IMR-90 (cell line): ENCODE measurements around the gene TCF7. TPM values are rescaled to one million over a fixed set of nuclear protein-coding genes. Genes with fewer than 3 reads are reported as not detected.

ENCODE experiments used
- ATAC-seq: fragments of 200-7000 bp; cut with Tn5 transposase; 2 replicates; pipeline ENCODE4 v1.9.1; 2020; ENCODE audit warnings: low read depth, mild to moderate bottlenecking, moderate library complexity
- BruUV-seq: library from RNA; stranded (reverse); fragments of 400-500 nt; replicated peaks from 2 replicates; lab custom pipeline; 2021; lab: Mats Ljungman, UMichigan
- CTCF ChIA-PET: fragments of 300-600 bp; formaldehyde crosslinking; extraction: SDS; loops from one replicate; lab custom pipeline; 2021; ENCODE audit warnings: antibody characterized with exemption; lab: Yijun Ruan, JAX
- POLR2A ChIA-PET: fragments of 300-600 bp; sonication (Branson Sonifier 250); formaldehyde crosslinking; loops from one replicate; lab custom pipeline; 2022; ENCODE audit warnings: antibody characterized with exemption; ENCODE audit not compliant: unreplicated experiment; lab: Charles Lee
- DNase-seq: peaks from one replicate; pipeline ENCODE4 v3.0.0; 2013
- H2AFZ ChIP-seq: replicated peaks from 2 replicates; pipeline ENCODE3; 2013; ENCODE audit warnings: low read length, mild to moderate bottlenecking; ENCODE audit not compliant: poor library complexity
- H2AK5ac ChIP-seq: 2 replicates; pipeline ENCODE4 v1.6.1; 2013; ENCODE audit warnings: low read depth, low read length, inconsistent platforms
- H2AK9ac ChIP-seq: replicated peaks from 2 replicates; pipeline ENCODE3; 2013; ENCODE audit warnings: mild to moderate bottlenecking, low read depth, low read length, moderate library complexity; ENCODE audit not compliant: poor library complexity
- H2BK120ac ChIP-seq: 2 replicates; pipeline ENCODE4 v1.6.1; 2013; ENCODE audit warnings: low read depth, low read length, inconsistent platforms
- H2BK15ac ChIP-seq: 3 replicates; pipeline ENCODE4 v1.6.1; 2013; ENCODE audit warnings: low read depth, low read length, inconsistent platforms
- H2BK20ac ChIP-seq: 2 replicates; pipeline ENCODE4 v1.6.1; 2013; ENCODE audit warnings: low read depth, mild to moderate bottlenecking, inconsistent platforms, low read length, moderate library complexity
- H2BK5ac ChIP-seq: 2 replicates; pipeline ENCODE4 v1.6.1; 2013; ENCODE audit warnings: mild to moderate bottlenecking, low read depth, low read length, inconsistent platforms; ENCODE audit not compliant: poor library complexity, severe bottlenecking
- H3K14ac ChIP-seq: replicated peaks from 2 replicates; pipeline ENCODE4 v1.6.1; 2013; ENCODE audit warnings: low read depth, low read length, inconsistent platforms
- H3K18ac ChIP-seq: 2 replicates; pipeline ENCODE4 v1.6.1; 2013; ENCODE audit warnings: low read depth, low read length, control low read depth
- H3K23ac ChIP-seq: 2 replicates; pipeline ENCODE4 v1.6.1; 2013; ENCODE audit warnings: low read depth, low read length, inconsistent platforms
- H3K27ac ChIP-seq: 2 replicates; pipeline ENCODE4 v1.5.1; 2013; ENCODE audit warnings: mild to moderate bottlenecking, control low read depth, low read length; ENCODE audit not compliant: insufficient read depth
- H3K27me3 ChIP-seq: 2 replicates; pipeline ENCODE4 v1.6.1; 2013; ENCODE audit warnings: low read length; ENCODE audit not compliant: control insufficient read depth, insufficient read depth
- H3K36me3 ChIP-seq: 2 replicates; pipeline ENCODE4 v1.6.1; 2013; ENCODE audit warnings: low read length, mixed read lengths; ENCODE audit not compliant: control insufficient read depth, insufficient read depth
- H3K4ac ChIP-seq: 2 replicates; pipeline ENCODE4 v1.6.1; 2013; ENCODE audit warnings: low read depth, low read length, inconsistent platforms
- H3K4me1 ChIP-seq: 2 replicates; pipeline ENCODE4 v1.6.1; 2013; ENCODE audit warnings: low read length, mixed read lengths; ENCODE audit not compliant: control insufficient read depth, insufficient read depth
- H3K4me2 ChIP-seq: 2 replicates; pipeline ENCODE4 v1.6.1; 2013; ENCODE audit warnings: low read depth, mild to moderate bottlenecking, control low read depth, low read length, moderate library complexity
- H3K4me3 ChIP-seq: 2 replicates; pipeline ENCODE4 v1.5.1; 2013; ENCODE audit warnings: low read depth, mild to moderate bottlenecking, control low read depth, low read length, moderate library complexity; ENCODE audit not compliant: insufficient read depth
- H3K56ac ChIP-seq: 2 replicates; pipeline ENCODE4 v1.6.1; 2013; ENCODE audit warnings: low read length, inconsistent platforms; ENCODE audit not compliant: insufficient read depth; ENCODE audit errors: extremely low read depth
- H3K79me1 ChIP-seq, 2 experiments: 2 replicates each; pipeline ENCODE4 v1.6.1; 2013; ENCODE audit warnings: low read length in 2 of 2, inconsistent platforms in 1 of 2, low read depth in 1 of 2
- H3K9ac ChIP-seq: 2 replicates; pipeline ENCODE4 v1.6.1; 2013; ENCODE audit warnings: low read depth, low read length, control low read depth
- H3K9me1 ChIP-seq: 2 replicates; pipeline ENCODE4 v1.6.1; 2013; ENCODE audit warnings: low read length, inconsistent platforms; ENCODE audit not compliant: insufficient read depth
- H3K9me3 ChIP-seq: 2 replicates; pipeline ENCODE4 v1.6.1; 2013; ENCODE audit warnings: low read length; ENCODE audit not compliant: control insufficient read depth, insufficient read depth
- H4K20me1 ChIP-seq: 2 replicates; pipeline ENCODE4 v1.6.1; 2013; ENCODE audit warnings: low read length, inconsistent platforms; ENCODE audit not compliant: insufficient read depth
- H4K5ac ChIP-seq: 2 replicates; pipeline ENCODE4 v1.6.1; 2013; ENCODE audit warnings: mild to moderate bottlenecking, low read depth, low read length, control low read depth
- H4K8ac ChIP-seq, 2 experiments: 2 replicates each; pipeline ENCODE4 v1.6.1; 2013; ENCODE audit warnings: low read depth in 2 of 2, low read length in 2 of 2, control low read depth in 1 of 2, inconsistent platforms in 1 of 2
- H4K91ac ChIP-seq: 2 replicates; pipeline ENCODE4 v1.6.1; 2013; ENCODE audit warnings: low read depth, low read length, inconsistent platforms; ENCODE audit not compliant: insufficient read depth
- BHLHE40 ChIP-seq: fragments of 150-350 bp; IDR thresholded peaks from 2 replicates; pipeline ENCODE4 v1.6.1; 2016; ENCODE audit warnings: mild to moderate bottlenecking, low read depth, low read length
- CEBPB ChIP-seq: IDR thresholded peaks from 2 replicates; pipeline ENCODE4 v1.6.1; 2012; ENCODE audit warnings: low read depth, low read length, improper control_type of control experiment
- CHD1 ChIP-seq: IDR thresholded peaks from 2 replicates; pipeline ENCODE4 v1.6.1; 2012; ENCODE audit warnings: low read depth, low read length, improper control_type of control experiment
- CTCF ChIP-seq: conservative IDR thresholded peaks from 2 replicates; pipeline ENCODE4 v1.5.1; 2012; ENCODE audit warnings: mild to moderate bottlenecking, low read depth, low read length, improper control_type of control experiment
- ELK1 ChIP-seq: fragments of 150-350 bp; IDR thresholded peaks from 2 replicates; pipeline ENCODE4 v1.6.1; 2016; ENCODE audit warnings: low read depth, mild to moderate bottlenecking, low read length, moderate library complexity, borderline replicate concordance
- FOS ChIP-seq: fragments of 150-350 bp; IDR thresholded peaks from 2 replicates; pipeline ENCODE4 v1.6.1; 2016; ENCODE audit warnings: low read depth, low read length
- MAFK ChIP-seq: IDR thresholded peaks from 2 replicates; pipeline ENCODE4 v1.6.1; 2012; ENCODE audit warnings: low read depth, low read length, improper control_type of control experiment
- MAZ ChIP-seq: IDR thresholded peaks from 2 replicates; pipeline ENCODE4 v1.6.1; 2012; ENCODE audit warnings: low read depth, mild to moderate bottlenecking, low read length, improper control_type of control experiment, moderate library complexity, borderline replicate concordance
- MXI1 ChIP-seq: IDR thresholded peaks from 2 replicates; pipeline ENCODE4 v1.6.1; 2012; ENCODE audit warnings: low read depth, mild to moderate bottlenecking, low read length, moderate library complexity, borderline replicate concordance
- NFE2L2 ChIP-seq: fragments of 150-350 bp; IDR thresholded peaks from 2 replicates; pipeline ENCODE4 v1.6.1; 2016; ENCODE audit warnings: low read depth, mild to moderate bottlenecking, low read length
- POLR2A ChIP-seq: IDR thresholded peaks from 2 replicates; pipeline ENCODE4 v1.6.1; 2012; ENCODE audit warnings: mild to moderate bottlenecking, low read depth, low read length
- RAD21 ChIP-seq: IDR thresholded peaks from 2 replicates; pipeline ENCODE4 v1.6.1; 2012; ENCODE audit warnings: low read length, improper control_type of control experiment
- RCOR1 ChIP-seq: IDR thresholded peaks from 2 replicates; pipeline ENCODE4 v1.6.1; 2012; ENCODE audit warnings: mild to moderate bottlenecking, low read length, improper control_type of control experiment; ENCODE audit not compliant: insufficient replicate concordance
- RFX5 ChIP-seq: IDR thresholded peaks from 2 replicates; pipeline ENCODE4 v1.8.0; 2012; ENCODE audit warnings: low read depth, mild to moderate bottlenecking, low read length, moderate library complexity
- SMC3 ChIP-seq: fragments of 150-350 bp; IDR thresholded peaks from 2 replicates; pipeline ENCODE4 v1.6.1; 2016; ENCODE audit warnings: low read depth, mild to moderate bottlenecking, antibody characterized with exemption, low read length, moderate library complexity
- USF2 ChIP-seq: fragments of 150-350 bp; IDR thresholded peaks from 2 replicates; pipeline ENCODE4 v1.6.1; 2017; ENCODE audit warnings: mild to moderate bottlenecking, antibody characterized with exemption, low read length, low read depth
- WGBS, 2 experiments: methylation state at CpG; one replicate each; pipeline versions ENCODE4 v1.1.5 to v1.1.7; 2013; ENCODE audit warnings: missing lambda C conversion rate in 2 of 2; ENCODE audit not compliant: insufficient read length in 1 of 2; ENCODE audit errors: extremely low coverage in 2 of 2; 5-methylcytosine and 5-hydroxymethylcytosine counted together
- dilution Hi-C: fragments of 300-500 bp; cut with HindIII; formaldehyde crosslinking; loops from one replicate; pipeline ENCODE4 v1.14.3; 2018; ENCODE audit warnings: low sequenced_read_pairs; ENCODE audit not compliant: unreplicated experiment
- in situ Hi-C: fragments of 300-500 bp; cut with MboI; formaldehyde crosslinking; loops from 3 replicates; pipeline ENCODE4 v1.14.3; 2019; ENCODE audit warnings: low sequenced_read_pairs, inconsistent platforms, mixed read lengths
- intact Hi-C: fragments of 100-400 bp; cut with micrococcal nuclease; formaldehyde crosslinking; loops from 2 replicates; pipeline ENCODE4 v1.10.0; 2022
- polyA plus RNA-seq, 3 experiments: library from polyadenylated mRNA; depleted of rRNA; stranded (reverse); fragments of >200 nt; gene quantifications; 2 replicates each; pipeline ENCODE4 v1.2.3, GENCODE V29; 2012; ENCODE audit warnings: low replicate concordance in 1 of 3
- total RNA-seq: library from RNA; depleted of rRNA; stranded (reverse); fragments of >200 nt; gene quantifications from 2 replicates; pipeline ENCODE4 v1.2.3, GENCODE V29; 2012

The TCF7 gene
- total and polyA plus RNA-seq, 2 of the 4 experiments (the other 2 are of a cell fraction) = 1.3 to 3.4 TPM

GRCh38 chr5:134188092-134188491 is 73.6 kb downstream of the TCF7 start:
- Histone ChIP-seq H3K56ac (no peak overlapping the region), H3K23ac (no peak overlapping the region), H2AFZ (no peak overlapping the region), H3K9ac (no peak overlapping the region), H4K5ac (no peak overlapping the region), H2BK120ac (no peak overlapping the region), H3K27me3 (no peaks in the 10 kb centered on the region), H3K18ac (no peak overlapping the region), H3K4me3 (no peak overlapping the region), H4K91ac (no peak overlapping the region), H2BK15ac (no peak overlapping the region), H3K36me3 (no peaks in the 10 kb centered on the region), H2AK5ac (no peak overlapping the region), H3K9me3 (no peaks in the 10 kb centered on the region), H3K4me2 (no peak overlapping the region), H3K27ac (no peak overlapping the region), H4K8ac (no peak overlapping the region), H3K14ac (no peak overlapping the region), H3K4ac (no peak overlapping the region), H3K9me1 (no peaks in the 10 kb centered on the region), H2BK5ac (no peak overlapping the region), H3K4me1 (no peaks in the 10 kb centered on the region), H4K20me1 (peaks cover 4% of the 10 kb centered on the region; the same call in 1 of the 2 replicates), H3K79me1 (peaks cover 7 to 27% of the 10 kb centered on the region in 2 experiments; a peak in 2 of 4 replicates), H2BK20ac (no peak overlapping the region), H2AK9ac (no peak overlapping the region)
- dilution Hi-C loops (no loop called here), in situ Hi-C loops (loop anchor here (5.0 to 10.0 kb wide), 2 partner anchors 99 to 397 kb away; no protein-coding TSS in a partner anchor), intact Hi-C loops (no loop called here)
- no peak for ATAC-seq
- ChIA-PET POLR2A (no interaction called here), CTCF (interaction anchor here (0.9 kb wide), 1 partner anchor 101 kb away, joined by 4 read pairs; no protein-coding TSS in a partner anchor)
- no TSS peak for BruUV-seq
- WGBS, 2 experiments = no CpG with 5 or more reads among the region's 1 CpG
- TF ChIP-seq FOS = no peak
- TF ChIP-seq BHLHE40 = no peak
- no peak for TF ChIP-seq NFE2L2
- no peak for TF ChIP-seq USF2
- TF ChIP-seq POLR2A = no peak
- TF ChIP-seq ELK1 = no peak
- TF ChIP-seq CHD1 = no peak
- no peak for TF ChIP-seq MXI1
- no peak for TF ChIP-seq RCOR1
- no peak for TF ChIP-seq RFX5
- no peak for TF ChIP-seq MAZ
- no peak for TF ChIP-seq CTCF
- no peak for TF ChIP-seq CEBPB
- TF ChIP-seq MAFK = no peak
- no peak for TF ChIP-seq RAD21
- no peak for TF ChIP-seq SMC3
- DNase-seq = no peak
